Right cardiac atrium (tissue), 5 donors: ENCODE data around the gene SPEN. TPM values are rescaled to one million over a fixed set of nuclear protein-coding genes. Genes with fewer than 3 reads are reported as not detected.
"Not testable (repeated sequence)": the region's sequence is repeated elsewhere in the genome, so short reads cannot be mapped to it uniquely, and the experiment has no call there.

Experiments
- ATAC-seq, 2 donors: fragments of 200-7000 bp; cut with Tn5 transposase; one replicate each; pipeline versions ENCODE4 v1.8.0 to v1.9.1; 2020; ENCODE audit warnings: moderate library complexity in 2 of 2, mild to moderate bottlenecking in 1 of 2
- DNase-seq, 3 donors: peaks; one replicate each; pipeline ENCODE4 v3.0.0-alpha.2; 2020
- H3K27ac ChIP-seq: one replicate; pipeline ENCODE4 v1.5.1; 2013; ENCODE audit warnings: mild to moderate bottlenecking, low read length, control low read depth, moderate library complexity
- H3K27me3 ChIP-seq: one replicate; pipeline ENCODE4 v1.6.1; 2013; ENCODE audit not compliant: control insufficient read depth, insufficient read depth
- H3K4me1 ChIP-seq: one replicate; pipeline ENCODE4 v1.6.1; 2013; ENCODE audit warnings: low read length; ENCODE audit not compliant: control insufficient read depth, insufficient read depth
- H3K4me3 ChIP-seq: one replicate; pipeline ENCODE4 v1.5.1; 2013; ENCODE audit warnings: low read length, control low read depth
- H3K9me3 ChIP-seq: one replicate; pipeline ENCODE4 v1.6.1; 2013; ENCODE audit warnings: low read length; ENCODE audit not compliant: control insufficient read depth
- WGBS: extraction: QIAGEN DNeasy Blood & Tissue Kit; methylation state at CpG from one replicate; pipeline ENCODE4 v1.1.7; 2013; 5-methylcytosine and 5-hydroxymethylcytosine counted together
- intact Hi-C, 4 donors: fragments of 100-400 bp; cut with DNase I; formaldehyde crosslinking; loops; one replicate each; pipeline versions ENCODE4 v1.11.0 to v1.14.0; 2022 to 2023
- long read RNA-seq, 4 donors: library from polyadenylated mRNA; unstranded; transcript quantifications; one replicate each; pipeline ENCODE4 v2.0.0, GENCODE V29; 2020 to 2021
- polyA plus RNA-seq: library from polyadenylated mRNA; stranded (reverse); fragments of 200-250 nt; gene quantifications from one replicate; pipeline ENCODE4 v1.2.3, GENCODE V29; 2013
- total RNA-seq, 4 donors: library from RNA; stranded (reverse); fragmentation: NEBNext Ultra II Directional; extraction: Animal tissue kit (Norgen Biotek cat#: 25700); gene quantifications; one replicate each; pipeline ENCODE4 v1.2.1, GENCODE V29; 2021
- donor health status: healthy with polysubstance abuse.
- donor health status: DM: no; HTN: yes; CAD: no.
- donor health status: DM: no; HTN: no; CAD: no.
- donor health status: DM: no; HTN: yes; CAD: no; lungs with severe emphysema.
- donor health status: DM: yes; HTN: yes; CAD: no.

Gene SPEN, protein sequence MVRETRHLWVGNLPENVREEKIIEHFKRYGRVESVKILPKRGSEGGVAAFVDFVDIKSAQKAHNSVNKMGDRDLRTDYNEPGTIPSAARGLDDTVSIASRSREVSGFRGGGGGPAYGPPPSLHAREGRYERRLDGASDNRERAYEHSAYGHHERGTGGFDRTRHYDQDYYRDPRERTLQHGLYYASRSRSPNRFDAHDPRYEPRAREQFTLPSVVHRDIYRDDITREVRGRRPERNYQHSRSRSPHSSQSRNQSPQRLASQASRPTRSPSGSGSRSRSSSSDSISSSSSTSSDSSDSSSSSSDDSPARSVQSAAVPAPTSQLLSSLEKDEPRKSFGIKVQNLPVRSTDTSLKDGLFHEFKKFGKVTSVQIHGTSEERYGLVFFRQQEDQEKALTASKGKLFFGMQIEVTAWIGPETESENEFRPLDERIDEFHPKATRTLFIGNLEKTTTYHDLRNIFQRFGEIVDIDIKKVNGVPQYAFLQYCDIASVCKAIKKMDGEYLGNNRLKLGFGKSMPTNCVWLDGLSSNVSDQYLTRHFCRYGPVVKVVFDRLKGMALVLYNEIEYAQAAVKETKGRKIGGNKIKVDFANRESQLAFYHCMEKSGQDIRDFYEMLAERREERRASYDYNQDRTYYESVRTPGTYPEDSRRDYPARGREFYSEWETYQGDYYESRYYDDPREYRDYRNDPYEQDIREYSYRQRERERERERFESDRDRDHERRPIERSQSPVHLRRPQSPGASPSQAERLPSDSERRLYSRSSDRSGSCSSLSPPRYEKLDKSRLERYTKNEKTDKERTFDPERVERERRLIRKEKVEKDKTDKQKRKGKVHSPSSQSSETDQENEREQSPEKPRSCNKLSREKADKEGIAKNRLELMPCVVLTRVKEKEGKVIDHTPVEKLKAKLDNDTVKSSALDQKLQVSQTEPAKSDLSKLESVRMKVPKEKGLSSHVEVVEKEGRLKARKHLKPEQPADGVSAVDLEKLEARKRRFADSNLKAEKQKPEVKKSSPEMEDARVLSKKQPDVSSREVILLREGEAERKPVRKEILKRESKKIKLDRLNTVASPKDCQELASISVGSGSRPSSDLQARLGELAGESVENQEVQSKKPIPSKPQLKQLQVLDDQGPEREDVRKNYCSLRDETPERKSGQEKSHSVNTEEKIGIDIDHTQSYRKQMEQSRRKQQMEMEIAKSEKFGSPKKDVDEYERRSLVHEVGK (N-terminal part only)
- total RNA-seq (10 to 100 TPM; 25.9 to 34.2 (median 31.9) TPM), polyA plus RNA-seq (15.2 TPM)
- long read RNA-seq, donor 1, partial matches to known transcripts = 40 of 47 reads
- long read RNA-seq, donor 1, other reads (novel, unspliced or antisense) = 6 of 47 reads
- long read RNA-seq, donor 2, partial matches to known transcripts = 1 of 1 reads
- long read RNA-seq, donor 2, other reads (novel, unspliced or antisense) = 0 of 1 reads
- long read RNA-seq, donor 3, partial matches to known transcripts = 20 of 32 reads
- long read RNA-seq, donor 3, other reads (novel, unspliced or antisense) = 10 of 32 reads
- long read RNA-seq, donor 4, partial matches to known transcripts = 1 of 1 reads
- long read RNA-seq, donor 4, other reads (novel, unspliced or antisense) = 0 of 1 reads

DNA sequence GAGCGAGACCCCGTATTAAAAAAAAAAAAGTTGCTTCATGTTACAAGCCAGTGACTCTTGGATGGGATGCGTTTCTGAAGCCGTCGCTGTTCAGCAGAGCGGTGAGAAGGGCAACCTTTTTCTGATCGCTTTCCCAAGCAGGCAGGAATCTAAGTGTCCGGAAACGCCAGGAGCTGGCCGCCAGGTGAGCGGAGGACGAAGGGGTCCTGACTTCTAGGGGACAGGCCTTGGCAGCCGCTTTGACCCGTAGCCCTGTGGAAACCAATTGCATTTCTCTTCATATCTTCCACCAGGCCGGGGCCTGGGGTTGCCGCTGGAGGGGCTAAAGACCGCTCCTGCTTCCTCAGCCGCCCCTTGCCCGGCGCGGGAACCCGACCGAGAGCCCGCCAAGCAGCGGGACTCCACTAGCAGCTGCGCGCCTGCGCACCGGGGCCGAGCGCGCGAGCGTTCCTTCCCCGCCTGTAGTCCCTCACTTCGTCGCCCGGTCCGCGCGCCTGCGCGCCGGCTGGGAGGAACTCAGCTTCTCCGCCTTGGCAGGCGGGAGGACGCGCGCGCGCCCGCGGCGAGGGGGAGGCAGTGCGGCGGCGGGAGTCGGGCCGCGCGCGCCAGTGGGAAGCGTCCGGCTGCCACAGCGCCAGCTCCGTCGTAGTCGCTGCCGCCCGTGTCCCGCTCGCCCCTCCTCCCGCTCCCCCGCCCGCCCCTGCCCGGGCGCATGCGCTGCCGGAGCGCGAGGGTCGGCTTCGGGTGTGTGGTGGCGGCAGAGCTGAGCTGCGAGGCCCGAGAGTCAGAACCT is at the start of gene SPEN:
Gene SPEN (plus strand): TSS at position 608 of the 793 bp plus-strand sequence. CDS start 361 bp downstream, outside the sequence.
- under 1% methylated on average over 86 of the region's 86 CpGs for whole genome bisulfite sequencing
- DNase-seq (peak; percentile 99 to 100 (median 100)), ATAC-seq (peak; percentile 94 to 95)
- Histone ChIP-seq H3K27ac (peak within 1 kb of the TSS; percentile 100), H3K9me3 (no peaks in the 10 kb centered on the region), H3K4me3 (peak within 1 kb of the TSS; percentile 100), H3K4me1 (peaks cover 3% of the 10 kb centered on the region), H3K27me3 (no peaks in the 10 kb centered on the region)
- intact Hi-C loops = loop anchor here in 1 of 4 donors (5.0 kb wide), 1 partner anchor 40 kb away; no protein-coding TSS in a partner anchor

DNA sequence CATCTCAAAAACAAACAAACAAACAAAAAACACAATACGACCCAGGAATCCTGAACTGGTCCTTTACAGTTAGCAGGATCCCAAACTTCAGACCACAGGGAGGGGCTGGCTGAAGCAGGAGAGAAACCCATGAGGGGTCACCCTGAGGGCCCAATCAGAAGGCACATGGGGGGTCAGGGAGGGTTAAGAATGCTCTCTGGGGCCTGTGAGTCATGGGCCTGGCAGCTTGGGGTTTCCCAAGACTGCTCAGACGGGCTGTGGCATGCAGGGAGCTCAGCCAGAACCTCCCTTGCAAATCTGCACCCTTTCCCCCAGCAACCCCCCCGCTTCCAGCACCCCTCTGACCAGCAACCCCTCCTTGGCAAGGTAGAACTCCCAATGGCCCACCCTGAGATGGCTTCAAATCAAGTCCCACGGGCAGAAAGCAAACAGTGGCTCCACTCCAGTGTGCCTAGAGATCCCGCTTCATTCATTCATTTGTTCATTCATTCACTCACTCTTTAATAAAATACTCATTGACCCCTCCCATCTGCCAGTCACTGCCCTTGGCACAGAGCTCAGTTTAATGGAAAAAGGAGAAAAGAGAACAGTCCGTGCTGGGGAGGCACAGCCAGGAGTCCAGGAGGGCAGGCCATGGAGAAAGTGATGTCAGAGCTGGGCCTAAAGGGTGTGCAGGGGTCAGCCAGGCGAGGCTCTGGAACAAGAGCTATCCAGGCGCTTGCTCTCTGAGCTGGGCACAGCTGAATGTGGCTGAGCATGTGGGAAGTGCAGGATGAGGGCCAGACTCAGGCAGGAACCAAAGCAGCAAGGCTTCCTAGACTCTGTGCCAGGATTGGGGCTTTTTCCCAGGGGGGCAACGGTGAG is 48.3 kb upstream of the SPEN start:
- Histone ChIP-seq H3K27ac (peak overlapping the region; percentile 75), H3K27me3 (no peaks in the 10 kb centered on the region), H3K4me1 (peaks cover 9% of the 10 kb centered on the region), H3K9me3 (no peaks in the 10 kb centered on the region), H3K4me3 (no peak overlapping the region)
- peak; percentile 88 to 89 for ATAC-seq
- peak; percentile 76 to 84 (median 83) for DNase-seq
- 41% methylated on average over 9 of the region's 9 CpGs for WGBS
- intact Hi-C loops = no loop called here

DNA sequence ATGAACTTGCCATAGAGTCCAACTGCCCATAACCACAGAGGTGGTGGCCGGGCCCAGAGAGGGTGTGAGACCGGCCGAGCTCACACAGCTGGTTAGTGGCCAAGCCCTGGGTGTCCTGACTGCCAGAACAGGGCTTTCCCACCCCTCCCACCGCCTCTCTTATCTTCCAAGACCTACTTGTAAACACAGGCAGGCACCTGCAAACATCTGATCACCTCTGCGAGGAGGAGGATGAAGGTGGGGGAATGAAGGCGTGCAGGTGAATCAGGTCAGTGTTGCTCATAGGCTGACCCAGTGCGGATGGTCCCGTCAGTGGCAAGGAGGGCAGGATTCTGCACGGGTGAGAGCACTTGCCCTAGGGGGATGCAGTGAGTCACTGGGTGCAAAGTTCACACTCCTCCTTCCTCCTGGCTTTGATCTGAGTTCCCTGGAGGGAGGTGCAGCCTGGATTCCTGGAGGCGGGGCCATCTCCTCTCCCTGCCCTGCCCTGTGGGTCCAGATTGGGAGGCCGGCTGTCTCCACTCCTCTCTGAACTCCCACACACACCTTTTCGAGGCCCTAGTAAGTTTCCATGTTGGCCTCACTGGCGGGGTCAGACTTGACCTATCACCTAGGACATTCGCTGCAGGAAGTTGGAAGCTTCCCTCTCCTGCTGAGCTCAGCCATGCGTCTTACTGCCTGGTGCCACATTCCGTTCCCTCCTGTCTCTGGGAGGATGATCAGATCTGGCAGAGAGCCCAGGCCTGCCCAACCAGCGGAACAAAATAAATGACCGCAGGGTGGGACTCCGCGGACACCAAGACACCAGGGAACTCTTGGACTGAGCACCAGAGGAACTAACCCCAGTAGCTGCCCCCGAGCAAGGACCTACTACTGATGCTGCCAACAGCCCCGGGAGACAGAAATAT is 47.3 kb upstream of the SPEN start:
- H3K4me3 ChIP-seq = no peak overlapping the region
- peak overlapping the region; percentile 14 for H3K27ac ChIP-seq
- H3K4me1 ChIP-seq = peaks cover 9% of the 10 kb centered on the region
- no peaks in the 10 kb centered on the region for H3K27me3 ChIP-seq
- no peaks in the 10 kb centered on the region for H3K9me3 ChIP-seq
- peak; percentile 67 to 68 (median 67) for DNase-seq
- intact Hi-C loops = loop anchor here in 2 of 4 donors (5.0 kb wide), 1 partner anchor 192 kb away; no protein-coding TSS in a partner anchor
- peak; percentile 59 to 72 for ATAC-seq
- WGBS = 46% methylated on average over 22 of the region's 22 CpGs

DNA sequence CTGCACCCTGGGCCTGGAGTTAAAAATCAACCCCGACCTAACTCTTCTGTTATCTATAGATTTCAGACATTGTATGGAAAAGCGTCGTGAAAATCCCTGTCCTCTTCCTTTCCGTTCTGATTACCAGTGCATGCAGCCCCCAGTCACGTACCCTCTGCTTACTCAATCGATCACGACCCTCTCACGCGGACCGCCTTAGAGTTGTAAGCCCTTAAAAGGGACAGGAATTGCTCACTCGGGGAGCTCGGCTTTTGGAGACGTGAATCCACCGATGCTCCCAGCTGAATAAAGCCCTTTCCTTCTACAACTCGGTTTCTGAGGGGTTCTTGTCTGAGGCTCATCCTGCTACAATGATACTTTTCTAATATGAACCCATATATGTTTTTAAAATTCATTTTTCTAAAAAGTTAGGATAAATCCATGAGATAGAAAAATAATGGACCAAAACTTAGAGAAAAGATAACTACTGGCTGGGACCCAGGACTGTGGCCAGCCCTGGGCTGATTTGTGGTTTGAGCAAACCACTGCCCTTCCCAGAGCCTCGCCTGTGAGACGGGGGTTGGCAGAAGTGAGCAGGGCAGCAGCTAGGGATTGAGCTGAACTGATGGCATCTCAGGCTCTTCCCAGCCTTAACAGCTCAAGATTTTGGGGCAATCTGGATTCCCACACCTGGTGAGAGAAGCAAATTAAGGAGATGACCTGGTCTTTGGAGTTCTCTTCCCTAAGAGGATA is 45.1 kb upstream of the SPEN start:
- intact Hi-C loops = loop anchor here in 2 of 4 donors (5.0 kb wide), 1 partner anchor 190 kb away; no protein-coding TSS in a partner anchor
- WGBS = 76% methylated on average over 17 of the region's 17 CpGs

DNA sequence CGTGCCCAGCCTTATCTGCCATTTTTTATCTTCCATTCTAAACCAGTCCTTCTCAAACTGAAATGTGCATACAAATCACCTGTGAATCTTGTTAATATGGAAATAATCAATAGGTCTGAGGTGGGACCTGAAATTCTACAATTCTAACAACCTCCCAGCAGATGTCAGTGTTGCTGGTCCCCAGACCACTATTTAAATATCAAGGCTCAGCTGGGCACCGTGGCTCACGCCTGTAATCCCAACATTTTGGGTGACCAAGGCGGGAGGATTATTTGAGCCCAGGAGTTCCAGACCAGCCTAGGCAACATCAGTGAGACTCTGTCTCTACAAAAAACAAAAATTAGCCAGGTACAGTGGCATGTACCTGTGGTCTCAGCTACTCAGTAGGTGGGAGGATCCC is 44.1 kb upstream of the SPEN start:
- Histone ChIP-seq H3K4me3 (no peak overlapping the region), H3K9me3 (no peaks in the 10 kb centered on the region), H3K27ac (no peak overlapping the region), H3K4me1 (peaks cover 7% of the 10 kb centered on the region), H3K27me3 (no peaks in the 10 kb centered on the region)
- 26% methylated on average over 4 of the region's 4 CpGs for WGBS
- DNase-seq = peak in 1 of 3 donors; percentile 52
- intact Hi-C loops = loop anchor here in 2 of 4 donors (5.0 kb wide), 1 partner anchor 189 kb away; no protein-coding TSS in a partner anchor
- no peak for ATAC-seq

More for the DNA sequence above, 45.1 kb upstream of the SPEN start:
- DNase-seq = peak in 1 of 3 donors; percentile 26
- H3K27me3 ChIP-seq = no peaks in the 10 kb centered on the region
- no peak overlapping the region for H3K4me3 ChIP-seq
- no peak for ATAC-seq
- no peaks in the 10 kb centered on the region for H3K9me3 ChIP-seq
- peaks cover 7% of the 10 kb centered on the region for H3K4me1 ChIP-seq
- no peak overlapping the region for H3K27ac ChIP-seq

DNA sequence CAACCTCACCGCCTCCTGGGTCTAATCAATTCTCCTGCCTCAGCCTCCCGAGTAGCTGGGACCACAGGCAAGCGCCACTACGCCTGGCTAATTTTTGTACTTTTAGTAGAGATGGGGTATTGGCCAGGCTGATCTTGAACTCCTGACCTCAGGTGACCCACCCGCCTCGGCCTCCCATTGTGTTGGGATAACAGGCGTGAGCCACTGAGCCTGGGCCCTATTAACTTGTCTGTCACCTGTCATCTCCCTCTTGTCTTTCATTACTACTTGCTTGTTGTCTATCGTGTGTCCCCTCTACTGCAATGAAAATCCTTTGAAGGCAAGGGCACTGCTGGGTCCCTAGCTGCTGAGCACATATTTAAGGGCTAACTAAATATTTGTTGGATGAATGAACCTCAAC is 43.4 kb upstream of the SPEN start:
- no peak overlapping the region for H3K27ac ChIP-seq
- no peak for ATAC-seq
- no peak overlapping the region for H3K4me3 ChIP-seq
- H3K4me1 ChIP-seq = peaks cover 7% of the 10 kb centered on the region
- H3K27me3 ChIP-seq = no peaks in the 10 kb centered on the region
- 74% methylated on average over 8 of the region's 8 CpGs for WGBS
- DNase-seq = peak in 1 of 3 donors; percentile 38
- no peaks in the 10 kb centered on the region for H3K9me3 ChIP-seq
- intact Hi-C loops = loop anchor here in 2 of 4 donors (5.0 kb wide), 1 partner anchor 188 kb away; no protein-coding TSS in a partner anchor

DNA sequence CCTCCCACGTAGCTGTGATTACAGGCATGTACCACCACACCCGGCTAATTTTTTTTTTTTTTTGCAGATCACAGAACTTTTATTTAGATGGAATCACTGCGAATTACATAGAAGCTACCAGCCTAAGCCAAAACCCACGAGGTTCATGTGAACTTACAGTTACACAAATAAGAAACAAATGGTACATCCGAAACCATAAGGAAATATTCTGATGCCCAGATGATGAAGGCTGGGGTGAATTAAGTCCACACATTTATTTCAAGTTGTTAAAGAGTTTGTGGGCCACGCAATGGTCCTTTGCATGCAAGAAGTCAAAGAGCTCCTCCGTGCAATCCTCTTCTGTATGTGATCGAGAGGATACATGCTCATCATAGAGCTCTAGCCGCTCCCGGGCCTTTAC is 40.4 kb upstream of the SPEN start:
- intact Hi-C loops = no loop called here
- H3K27me3 ChIP-seq = no peaks in the 10 kb centered on the region
- 91% methylated on average over 10 of the region's 10 CpGs for WGBS
- H3K4me3 ChIP-seq = no peak overlapping the region
- H3K27ac ChIP-seq = no peak overlapping the region
- no peaks in the 10 kb centered on the region for H3K4me1 ChIP-seq
- ATAC-seq (no peak), DNase-seq (peak in 1 of 3 donors; percentile 5)
- no peaks in the 10 kb centered on the region for H3K9me3 ChIP-seq

DNA sequence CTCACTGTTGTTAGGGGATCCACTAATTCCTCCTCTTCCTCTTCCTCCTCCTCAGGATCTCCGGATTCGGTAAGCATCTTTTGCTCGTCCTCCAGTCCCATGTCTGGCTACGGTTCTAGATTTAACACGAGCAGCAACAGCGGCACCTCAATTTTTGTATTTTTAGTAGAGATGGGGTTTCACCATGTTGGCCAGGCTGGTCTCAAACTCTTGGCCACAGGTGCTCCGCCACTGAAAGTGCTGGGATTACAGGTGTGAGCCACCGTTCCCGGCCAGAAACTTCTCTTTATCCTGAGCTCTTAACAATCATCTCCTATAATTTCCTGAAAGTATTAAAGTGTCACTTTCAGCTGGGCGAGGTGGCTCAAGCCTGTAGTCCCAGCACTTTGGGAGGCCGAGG is 40.0 kb upstream of the SPEN start, which contains the start of gene UQCRHL:
Gene UQCRHL (minus strand): TSS at position 101 of the 400 bp plus-strand sequence. CDS start 0 bp downstream, at position 101.
- intact Hi-C loops, H3K27me3 ChIP-seq, H3K4me3 ChIP-seq: not testable (repeated sequence)

More for the DNA sequence above, 40.0 kb upstream of the SPEN start, which contains the start of gene UQCRHL:
- not testable (repeated sequence) for ATAC-seq, H3K9me3 ChIP-seq, H3K4me1 ChIP-seq, H3K27ac ChIP-seq
- peak in 1 of 3 donors; percentile 0 for DNase-seq
- WGBS = 92% methylated on average over 11 of the region's 11 CpGs
